Activated naive CD4-positive, alpha-beta T cell treated with anti-CD3 and anti-CD28 coated beads, Interleukin-2, amount 10 ng/mL, durations not matched to agents 7 days and 5 days (primary cell): ENCODE results near the gene PHF12.

Experiments used
- CTCF ChIA-PET: fragments of 350-600 bp; sonication (Branson Sonifier 250); formaldehyde crosslinking; loops from one replicate; lab custom pipeline; 2021; ENCODE audit warnings: antibody characterized with exemption; lab: Charles Lee
- DNase-seq: peaks from one replicate; pipeline ENCODE4 v3.0.0-alpha.2; 2020
- H3K27ac Mint-ChIP-seq: one replicate; pipeline ENCODE4 v1.8.0; 2021; ENCODE audit warnings: mild to moderate bottlenecking, moderate library complexity, mixed read lengths
- H3K27me3 Mint-ChIP-seq: one replicate; pipeline ENCODE4 v1.8.0; 2021; ENCODE audit warnings: mild to moderate bottlenecking, mixed read lengths
- H3K36me3 Mint-ChIP-seq: one replicate; pipeline ENCODE4 v1.8.0; 2021; ENCODE audit warnings: mixed read lengths
- H3K4me1 Mint-ChIP-seq: one replicate; pipeline ENCODE4 v1.8.0; 2021; ENCODE audit warnings: mixed read lengths
- H3K4me3 Mint-ChIP-seq: one replicate; pipeline ENCODE4 v1.8.0; 2021; ENCODE audit warnings: mild to moderate bottlenecking, moderate library complexity, mixed read lengths
- H3K9me3 Mint-ChIP-seq: one replicate; pipeline ENCODE4 v1.8.0; 2021; ENCODE audit warnings: mixed read lengths

Gene PHF12

GRCh38 chr17:28951428-28951990 lies at the start of gene PHF12:
TSS of gene PHF12 (minus strand) at chr17:28951518. CDS start at chr17:28950960, 558 bp downstream.
- Mint-ChIP-seq H3K36me3 (peaks cover 19% of the 10 kb centered on the region), H3K27ac (peak within 1 kb of the TSS; percentile 97), H3K4me1 (peaks cover 25% of the 10 kb centered on the region), H3K4me3 (peak within 1 kb of the TSS; percentile 94), H3K27me3 (peaks cover 3% of the 10 kb centered on the region), H3K9me3 (no peaks in the 10 kb centered on the region)
- CTCF ChIA-PET = interaction anchor here (0.6 to 4.1 kb wide), 7 partner anchors 13 to 225 kb away, joined by 3 to 21 read pairs (median 3); partner anchors contain the start of gene TLCD1
- peak; percentile 100 for DNase-seq

GRCh38 chr17:29000973-29001372 lies 49.7 kb upstream of the PHF12 start:
- H3K27ac Mint-ChIP-seq = no peak overlapping the region
- H3K36me3 Mint-ChIP-seq = no peaks in the 10 kb centered on the region
- peaks cover 75% of the 10 kb centered on the region for H3K27me3 Mint-ChIP-seq
- CTCF ChIA-PET = interaction anchor here (0.8 to 1.4 kb wide), 3 partner anchors 10 to 111 kb away, joined by 3 to 4 read pairs (median 3); no protein-coding TSS in a partner anchor
- peaks cover 3% of the 10 kb centered on the region for H3K4me1 Mint-ChIP-seq
- no peak overlapping the region for H3K4me3 Mint-ChIP-seq
- H3K9me3 Mint-ChIP-seq = no peaks in the 10 kb centered on the region
- no peak for DNase-seq

GRCh38 chr17:28999206-28999605 lies 47.9 kb upstream of the PHF12 start:
- Mint-ChIP-seq H3K9me3 (no peaks in the 10 kb centered on the region), H3K36me3 (no peaks in the 10 kb centered on the region), H3K27ac (no peak overlapping the region), H3K27me3 (peaks cover 66% of the 10 kb centered on the region), H3K4me3 (no peak overlapping the region), H3K4me1 (no peaks in the 10 kb centered on the region)
- CTCF ChIA-PET = interaction anchor here (1.1 to 1.2 kb wide), 2 partner anchors 92 to 119 kb away, joined by 3 to 4 read pairs; no protein-coding TSS in a partner anchor
- no peak for DNase-seq

- H3K4me1 Mint-ChIP-seq = no peaks in the 10 kb centered on the region
- peaks cover 59% of the 10 kb centered on the region for H3K27me3 Mint-ChIP-seq
- no peak overlapping the region for H3K4me3 Mint-ChIP-seq
- DNase-seq = no peak
- CTCF ChIA-PET = no interaction called here
- H3K36me3 Mint-ChIP-seq = no peaks in the 10 kb centered on the region
- no peak overlapping the region for H3K27ac Mint-ChIP-seq
- H3K9me3 Mint-ChIP-seq = no peaks in the 10 kb centered on the region
These were observed 46.5 kb upstream of the PHF12 start for GRCh38 chr17:28997806-28998205.

- CTCF ChIA-PET = no interaction called here
- H3K4me3 Mint-ChIP-seq = no peak overlapping the region
- no peak overlapping the region for H3K27ac Mint-ChIP-seq
- peaks cover 55% of the 10 kb centered on the region for H3K27me3 Mint-ChIP-seq
- no peaks in the 10 kb centered on the region for H3K36me3 Mint-ChIP-seq
- no peaks in the 10 kb centered on the region for H3K9me3 Mint-ChIP-seq
- no peaks in the 10 kb centered on the region for H3K4me1 Mint-ChIP-seq
- no peak for DNase-seq
These were observed 45.3 kb upstream of the PHF12 start for GRCh38 chr17:28996554-28997096.

GRCh38 chr17:28993645-28994426 lies 42.5 kb upstream of the PHF12 start:
- H3K4me1 Mint-ChIP-seq = no peaks in the 10 kb centered on the region
- H3K4me3 Mint-ChIP-seq = no peak overlapping the region
- CTCF ChIA-PET = interaction anchor here (1.0 kb wide), 1 partner anchor 28 kb away, joined by 4 read pairs; no protein-coding TSS in a partner anchor
- H3K36me3 Mint-ChIP-seq = no peaks in the 10 kb centered on the region
- H3K27ac Mint-ChIP-seq = no peak overlapping the region
- H3K27me3 Mint-ChIP-seq = peaks cover 46% of the 10 kb centered on the region
- H3K9me3 Mint-ChIP-seq = no peaks in the 10 kb centered on the region
- no peak for DNase-seq

- Mint-ChIP-seq H3K27me3 (peaks cover 49% of the 10 kb centered on the region), H3K4me3 (no peak overlapping the region), H3K9me3 (no peaks in the 10 kb centered on the region), H3K36me3 (no peaks in the 10 kb centered on the region), H3K4me1 (no peaks in the 10 kb centered on the region), H3K27ac (no peak overlapping the region)
- CTCF ChIA-PET = interaction anchor here (1.0 kb wide), 1 partner anchor 27 kb away, joined by 4 read pairs; no protein-coding TSS in a partner anchor
- no peak for DNase-seq
These were observed 41.6 kb upstream of the PHF12 start for GRCh38 chr17:28992625-28993600.

GRCh38 chr17:28992185-28992584 lies 40.9 kb upstream of the PHF12 start:
- Mint-ChIP-seq H3K27me3 (peaks cover 48% of the 10 kb centered on the region), H3K9me3 (no peaks in the 10 kb centered on the region), H3K27ac (no peak overlapping the region), H3K36me3 (no peaks in the 10 kb centered on the region), H3K4me3 (no peak overlapping the region), H3K4me1 (no peaks in the 10 kb centered on the region)
- DNase-seq = no peak
- CTCF ChIA-PET = no interaction called here

- Mint-ChIP-seq H3K36me3 (no peaks in the 10 kb centered on the region), H3K4me3 (no peak overlapping the region), H3K9me3 (no peaks in the 10 kb centered on the region), H3K27ac (no peak overlapping the region), H3K27me3 (peaks cover 45% of the 10 kb centered on the region), H3K4me1 (no peaks in the 10 kb centered on the region)
- no peak for DNase-seq
- CTCF ChIA-PET = no interaction called here
These were observed 40.5 kb upstream of the PHF12 start for GRCh38 chr17:28991779-28992178.

GRCh38 chr17:28989028-28989427 lies 37.7 kb upstream of the PHF12 start:
- Mint-ChIP-seq H3K27ac (no peak overlapping the region), H3K9me3 (no peaks in the 10 kb centered on the region), H3K4me3 (no peak overlapping the region), H3K27me3 (peaks cover 41% of the 10 kb centered on the region), H3K36me3 (no peaks in the 10 kb centered on the region), H3K4me1 (peaks cover under 1% of the 10 kb centered on the region)
- CTCF ChIA-PET = no interaction called here
- no peak for DNase-seq

- Mint-ChIP-seq H3K9me3 (no peaks in the 10 kb centered on the region), H3K4me1 (peaks cover 6% of the 10 kb centered on the region), H3K27me3 (peaks cover 41% of the 10 kb centered on the region), H3K27ac (no peak overlapping the region), H3K4me3 (no peak overlapping the region), H3K36me3 (no peaks in the 10 kb centered on the region)
- CTCF ChIA-PET = no interaction called here
- DNase-seq = no peak
These were observed 37.2 kb upstream of the PHF12 start for GRCh38 chr17:28988475-28988874.

GRCh38 chr17:28986714-28987655 lies 35.7 kb upstream of the PHF12 start:
- no peaks in the 10 kb centered on the region for H3K9me3 Mint-ChIP-seq
- CTCF ChIA-PET = interaction anchor here (0.7 kb wide), 1 partner anchor 13 kb away, joined by 3 read pairs; no protein-coding TSS in a partner anchor
- H3K27me3 Mint-ChIP-seq = peaks cover 29% of the 10 kb centered on the region
- H3K4me1 Mint-ChIP-seq = peaks cover 21% of the 10 kb centered on the region
- no peak overlapping the region for H3K4me3 Mint-ChIP-seq
- H3K27ac Mint-ChIP-seq = no peak overlapping the region
- no peaks in the 10 kb centered on the region for H3K36me3 Mint-ChIP-seq
- DNase-seq = no peak
